AG09319 (cell line): ENCODE results near the gene SLC38A3.
A peak's percentile ranks its signal among the peaks of the same experiment; 100 is the strongest.

Experiments used
- DNase-seq: peaks from one replicate; pipeline ENCODE4 v3.0.0-alpha.2; 2010; ENCODE audit warnings: low read depth; ENCODE audit errors: extremely low read depth
- TF ChIP-seq, protein P1 (sequence below): IDR thresholded peaks from 2 replicates; pipeline ENCODE4 v1.5.1; 2011; ENCODE audit warnings: low read depth, mild to moderate bottlenecking, inconsistent platforms, low read length, moderate library complexity

The SLC38A3 gene

DNA sequence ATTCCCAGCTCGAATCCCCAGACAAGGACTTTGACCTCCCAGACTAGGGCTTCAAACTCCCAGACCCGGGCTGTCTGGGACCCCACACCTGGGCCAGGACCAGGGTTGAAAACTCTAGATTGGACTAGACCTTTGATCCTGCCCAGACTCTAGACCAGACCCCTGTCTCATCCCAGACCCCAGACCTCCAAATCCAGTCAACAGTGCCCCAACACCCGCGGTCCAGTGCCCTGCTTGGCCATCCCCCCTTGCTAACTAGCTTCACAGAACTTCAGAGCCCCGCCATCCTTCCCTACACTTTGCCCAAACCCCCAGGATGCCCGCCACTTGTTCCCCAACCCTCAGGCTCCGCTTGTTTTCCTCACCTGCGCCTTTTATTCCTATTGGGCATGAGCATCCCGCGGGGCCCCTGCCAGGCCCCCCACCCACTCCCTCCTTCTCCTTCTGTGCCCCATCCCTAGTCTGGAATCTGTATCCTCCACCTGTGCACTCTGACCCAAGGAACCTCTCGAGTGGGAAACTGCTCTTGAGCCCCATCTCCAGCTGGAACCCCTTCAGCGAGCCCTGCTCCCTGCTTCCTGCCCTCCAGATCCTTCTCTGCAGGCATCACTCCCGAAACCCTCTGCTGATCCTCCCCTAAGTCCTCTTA is 31.5 kb downstream of the SLC38A3 start:
- TF ChIP-seq, protein P1, sequence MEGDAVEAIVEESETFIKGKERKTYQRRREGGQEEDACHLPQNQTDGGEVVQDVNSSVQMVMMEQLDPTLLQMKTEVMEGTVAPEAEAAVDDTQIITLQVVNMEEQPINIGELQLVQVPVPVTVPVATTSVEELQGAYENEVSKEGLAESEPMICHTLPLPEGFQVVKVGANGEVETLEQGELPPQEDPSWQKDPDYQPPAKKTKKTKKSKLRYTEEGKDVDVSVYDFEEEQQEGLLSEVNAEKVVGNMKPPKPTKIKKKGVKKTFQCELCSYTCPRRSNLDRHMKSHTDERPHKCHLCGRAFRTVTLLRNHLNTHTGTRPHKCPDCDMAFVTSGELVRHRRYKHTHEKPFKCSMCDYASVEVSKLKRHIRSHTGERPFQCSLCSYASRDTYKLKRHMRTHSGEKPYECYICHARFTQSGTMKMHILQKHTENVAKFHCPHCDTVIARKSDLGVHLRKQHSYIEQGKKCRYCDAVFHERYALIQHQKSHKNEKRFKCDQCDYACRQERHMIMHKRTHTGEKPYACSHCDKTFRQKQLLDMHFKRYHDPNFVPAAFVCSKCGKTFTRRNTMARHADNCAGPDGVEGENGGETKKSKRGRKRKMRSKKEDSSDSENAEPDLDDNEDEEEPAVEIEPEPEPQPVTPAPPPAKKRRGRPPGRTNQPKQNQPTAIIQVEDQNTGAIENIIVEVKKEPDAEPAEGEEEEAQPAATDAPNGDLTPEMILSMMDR = no peak
- DNase-seq = no peak

DNA sequence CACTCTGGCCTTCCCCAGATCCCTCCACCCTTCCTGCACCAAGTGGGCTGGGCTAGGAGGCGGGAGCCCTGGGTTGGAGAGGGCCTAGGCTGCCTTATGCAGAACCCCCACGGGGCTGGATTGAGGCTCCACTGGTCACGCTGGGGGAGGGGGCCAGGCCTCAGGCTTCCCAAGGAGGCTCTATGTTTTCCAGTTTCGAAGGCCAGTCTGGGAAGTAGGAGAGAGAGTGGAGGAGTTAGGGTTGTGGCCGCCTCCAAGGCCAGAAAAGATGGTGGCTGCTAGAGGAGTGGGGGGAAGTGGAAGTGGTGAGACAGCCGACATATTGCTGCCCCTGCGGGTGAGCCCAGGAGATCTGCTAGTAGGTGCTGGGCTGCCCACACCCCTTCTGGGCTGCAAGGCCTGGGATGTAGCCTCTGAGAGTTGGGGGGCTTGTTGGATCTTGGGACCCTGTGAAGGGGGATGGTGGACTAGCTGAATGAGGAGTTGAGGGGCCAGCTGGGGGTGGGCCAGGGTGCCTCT is 32.1 kb downstream of the SLC38A3 start:
- TF ChIP-seq, protein P1 = no peak
- DNase-seq = no peak

DNA sequence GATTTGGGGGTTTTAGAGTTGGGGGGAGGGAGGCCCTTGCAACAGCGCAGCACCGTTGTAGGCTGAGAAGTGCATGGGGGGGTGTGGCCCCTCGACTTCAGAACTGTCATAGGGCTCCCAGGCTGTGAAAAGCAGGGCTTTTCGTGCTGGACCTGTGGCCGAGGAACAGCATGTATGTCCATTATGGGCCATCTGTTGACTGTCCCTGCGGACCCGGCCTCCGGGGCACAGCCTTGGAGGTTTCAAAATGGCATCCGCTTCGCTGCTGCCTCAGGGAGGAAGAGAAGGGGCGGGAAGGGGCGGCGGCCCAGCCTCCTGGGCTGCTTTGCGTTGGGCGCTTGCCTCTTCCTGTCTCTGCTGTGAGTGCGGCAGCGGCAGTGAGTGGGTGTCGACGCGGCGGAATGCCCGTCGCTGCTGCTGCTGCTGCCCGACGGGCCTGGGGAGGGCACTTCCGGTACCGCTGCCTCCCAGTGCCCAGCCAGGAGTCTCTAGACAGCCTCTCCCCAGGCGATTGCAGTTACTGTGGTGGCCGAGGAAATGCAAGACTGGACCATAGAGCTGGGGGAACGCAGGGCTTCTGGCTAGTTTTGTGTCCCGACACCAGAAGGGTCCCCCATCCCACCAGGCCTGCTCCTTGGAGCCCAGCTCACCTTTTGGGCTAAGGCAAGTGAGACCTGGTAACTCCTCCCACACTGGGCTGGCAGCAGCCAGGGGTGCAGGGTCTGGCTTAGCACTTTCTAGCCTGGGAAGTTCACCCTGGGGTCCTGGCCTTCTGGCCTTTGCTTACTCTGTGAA is 32.9 kb downstream of the SLC38A3 start:
- TF ChIP-seq, protein P1 = 0 out of 2 replicates have a peak, but pooled peaks have one; percentile 0
- peak; percentile 52 for DNase-seq

DNA sequence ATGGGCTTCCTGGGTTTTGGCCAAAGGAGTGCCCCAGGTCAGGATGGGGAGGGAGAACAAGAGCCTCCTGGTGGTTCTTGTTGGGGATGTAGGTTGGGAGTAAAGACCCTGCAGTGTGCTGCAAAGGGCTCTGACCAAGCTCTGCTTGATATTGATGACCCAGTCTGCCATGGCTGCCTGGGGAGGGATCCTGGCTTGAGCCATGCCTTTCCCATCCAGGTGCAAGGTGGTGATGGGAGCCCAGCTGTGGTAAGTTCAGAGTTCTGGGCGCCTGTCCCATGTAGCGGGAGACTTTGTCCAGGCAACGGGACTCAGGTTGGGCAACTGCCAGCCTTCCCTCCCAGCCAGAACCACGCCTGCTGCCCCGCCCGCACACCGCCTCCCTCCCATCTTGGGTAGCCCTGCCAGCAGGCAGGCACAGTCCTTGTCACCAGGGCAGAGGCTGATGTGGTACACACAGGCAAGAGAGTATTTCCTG is 33.5 kb downstream of the SLC38A3 start:
- DNase-seq = no peak

DNA sequence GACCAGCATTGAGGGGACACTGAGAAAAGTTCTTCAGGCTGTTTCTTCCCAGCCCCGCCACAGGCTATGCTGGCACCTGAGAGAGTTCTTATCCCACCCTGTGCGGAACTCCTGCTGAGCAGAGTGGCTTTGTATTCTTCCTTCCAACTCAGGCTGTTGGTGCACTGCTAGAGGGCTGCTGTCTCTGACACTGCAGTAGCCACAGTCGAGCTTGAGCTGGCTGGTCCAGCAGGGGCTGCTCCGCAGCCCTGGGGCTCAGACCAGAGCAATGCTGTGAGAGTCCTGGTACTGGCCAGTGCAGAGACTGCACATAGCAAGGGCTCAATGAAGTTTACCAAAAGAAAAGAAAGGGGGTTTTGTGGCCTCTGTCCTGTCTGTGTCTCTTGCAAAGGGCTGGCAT is 34.6 kb downstream of the SLC38A3 start:
- no peak for DNase-seq

More for the DNA sequence above, 33.5 kb downstream of the SLC38A3 start:
- TF ChIP-seq, protein P1 = 0 out of 2 replicates have a peak, but pooled peaks have one; percentile 0

DNA sequence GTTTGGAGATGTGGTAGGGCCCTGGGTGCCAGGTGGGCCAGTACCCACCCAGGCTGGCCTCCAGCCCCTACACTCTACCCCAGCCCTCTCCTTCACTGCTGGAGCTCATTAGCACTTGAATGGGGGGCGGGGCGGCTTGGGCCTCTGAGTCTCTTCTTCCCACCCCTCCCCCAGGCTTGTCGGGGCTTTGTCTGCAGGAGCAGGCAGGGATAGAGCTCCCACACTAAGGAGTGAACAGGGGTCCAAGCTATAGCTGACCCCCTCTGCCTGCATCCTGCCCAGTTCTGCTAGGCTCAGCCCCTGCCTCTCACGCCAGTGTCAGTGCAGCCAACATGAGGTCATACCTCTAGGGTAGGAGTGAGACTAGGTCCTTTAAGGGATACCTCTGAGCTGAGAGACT is 36.1 kb downstream of the SLC38A3 start:
- no peak for DNase-seq
- TF ChIP-seq, protein P1 = no peak

More for the DNA sequence above, 34.6 kb downstream of the SLC38A3 start:
- TF ChIP-seq, protein P1 = no peak
